ENCODE data around the gene KLF11.
"Not testable (repeated sequence)": the region's sequence is repeated elsewhere in the genome, so short reads cannot be mapped to it uniquely, and the experiment has no call there.

The KLF11 gene

GRCh38 chr2:10009811-10010781 is 33.3 kb upstream of the KLF11 start:
- DNase-seq, result no peak

DNA sequence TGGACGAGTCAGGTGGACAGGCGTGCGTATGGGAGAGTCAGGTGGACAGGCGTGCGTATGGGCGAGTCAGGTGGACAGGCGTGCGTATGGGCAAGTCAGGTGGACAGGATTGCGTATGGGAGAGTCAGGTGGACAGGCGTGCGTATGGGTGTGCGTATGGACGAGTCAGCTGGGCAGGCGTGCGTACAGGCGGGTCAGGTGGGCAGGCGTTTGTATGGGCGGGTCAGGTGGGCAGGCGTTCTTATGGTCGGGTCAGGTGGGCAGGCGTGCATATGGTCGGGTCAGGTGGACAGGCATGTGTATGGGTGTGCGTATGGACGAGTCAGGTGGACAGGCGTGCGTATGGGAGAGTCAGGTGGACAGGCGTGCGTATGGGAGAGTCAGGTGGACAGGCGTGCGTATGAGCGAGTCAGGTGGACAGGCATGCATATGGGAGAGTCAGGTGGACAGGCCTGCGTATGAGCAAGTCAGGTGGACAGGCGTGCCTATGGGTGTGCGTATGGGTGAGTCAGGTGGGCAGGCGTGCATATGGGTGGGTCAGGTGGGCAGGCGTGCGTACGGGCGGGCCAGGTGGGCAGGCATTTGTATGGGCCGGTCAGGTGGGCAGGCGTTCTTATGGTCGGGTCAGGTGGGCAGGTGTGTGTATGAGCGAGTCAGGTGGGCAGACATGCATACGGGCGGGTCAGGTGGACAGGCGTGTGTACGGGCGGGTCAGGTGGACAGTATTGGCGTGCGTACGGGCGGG is 32.3 kb upstream of the KLF11 start:
- DNase-seq, result not testable (repeated sequence)

DNA sequence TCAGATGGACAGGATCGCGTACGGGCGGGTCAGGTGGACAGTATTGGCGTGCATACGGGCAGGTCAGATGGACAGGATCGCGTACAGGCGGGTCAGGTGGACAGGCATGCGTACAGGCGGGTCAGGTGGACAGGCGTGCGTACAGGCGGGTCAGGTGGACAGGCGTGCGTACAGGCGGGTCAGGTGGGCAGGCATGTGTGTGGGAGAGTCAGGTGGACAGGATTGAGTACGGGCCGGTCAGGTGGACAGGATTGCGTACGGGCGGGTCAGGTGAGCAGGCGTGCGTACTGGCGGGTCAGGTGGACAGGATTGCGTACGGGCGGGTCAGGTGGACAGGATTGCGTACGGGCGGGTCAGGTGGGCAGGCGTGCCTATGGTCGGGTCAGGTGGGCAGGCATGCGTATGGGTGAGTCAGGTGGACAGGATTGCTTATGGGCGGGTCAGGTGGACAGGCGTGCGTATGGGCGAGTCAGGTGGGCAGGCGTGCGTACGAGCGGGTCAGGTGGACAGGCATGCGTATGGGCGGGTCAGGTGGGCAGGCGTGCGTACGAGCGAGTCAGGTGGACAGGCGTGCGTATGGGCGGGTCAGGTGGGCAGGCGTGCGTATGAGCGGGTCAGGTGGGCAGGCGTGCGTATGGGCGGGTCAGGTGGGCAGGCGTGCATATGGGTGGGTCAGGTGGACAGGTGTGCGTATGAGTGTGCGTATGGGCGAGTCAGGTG is 31.6 kb upstream of the KLF11 start:
- not testable (repeated sequence) for DNase-seq

DNA sequence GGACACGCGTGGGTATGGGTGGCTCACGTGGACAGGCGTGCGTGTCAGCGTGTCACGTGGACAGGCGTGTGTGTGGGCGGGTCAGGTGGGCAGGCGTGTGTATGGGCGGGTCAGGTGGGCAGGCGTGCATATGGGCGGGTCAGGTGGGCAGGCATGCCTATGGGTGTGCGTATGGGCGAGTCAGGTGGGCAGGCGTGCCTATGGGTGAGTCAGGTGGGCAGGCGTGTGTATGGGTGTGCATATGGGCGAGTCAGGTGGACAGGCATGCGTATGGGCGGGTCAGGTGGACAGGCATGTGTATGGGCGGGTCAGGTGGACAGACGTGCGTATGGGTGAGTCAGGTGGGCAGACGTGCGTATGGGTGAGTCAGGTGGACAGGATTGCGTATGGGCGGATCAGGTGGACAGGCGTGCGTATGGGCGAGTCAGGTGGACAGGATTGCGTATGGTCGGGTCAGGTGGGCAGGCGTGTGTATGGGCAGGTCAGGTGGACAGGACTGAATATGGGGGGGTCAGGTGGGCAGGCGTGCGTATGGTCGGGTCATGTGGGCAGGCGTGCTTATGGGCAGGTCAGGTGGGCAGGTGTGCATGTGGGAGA is 30.9 kb upstream of the KLF11 start:
- not testable (repeated sequence) for DNase-seq

DNA sequence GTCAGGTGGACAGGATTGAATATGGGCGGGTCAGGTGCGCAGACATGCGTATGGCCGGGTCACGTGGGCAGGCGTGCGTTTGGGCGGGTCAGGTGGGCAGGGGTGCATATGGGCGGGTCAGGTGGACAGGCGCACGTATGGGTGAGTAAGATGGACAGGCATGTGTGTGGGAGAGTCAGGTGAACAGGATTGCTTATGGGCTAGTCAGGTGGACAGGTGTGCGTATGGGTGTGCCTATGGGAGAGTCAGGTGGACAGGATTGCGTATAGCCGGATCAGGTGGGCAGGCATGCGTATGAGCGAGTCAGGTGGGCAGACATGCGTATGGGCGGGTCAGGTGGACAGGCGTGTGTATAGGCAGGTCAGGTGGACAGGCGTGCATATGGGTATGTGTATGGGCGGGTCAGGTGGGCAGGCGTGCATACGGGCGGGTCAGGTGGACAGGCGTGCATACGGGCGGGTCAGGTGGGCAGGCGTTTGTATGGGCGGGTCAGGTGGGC is 30.3 kb upstream of the KLF11 start:
- DNase-seq, result no peak

GRCh38 chr2:10013651-10014417 is 29.5 kb upstream of the KLF11 start:
- not testable (repeated sequence) for DNase-seq

DNA sequence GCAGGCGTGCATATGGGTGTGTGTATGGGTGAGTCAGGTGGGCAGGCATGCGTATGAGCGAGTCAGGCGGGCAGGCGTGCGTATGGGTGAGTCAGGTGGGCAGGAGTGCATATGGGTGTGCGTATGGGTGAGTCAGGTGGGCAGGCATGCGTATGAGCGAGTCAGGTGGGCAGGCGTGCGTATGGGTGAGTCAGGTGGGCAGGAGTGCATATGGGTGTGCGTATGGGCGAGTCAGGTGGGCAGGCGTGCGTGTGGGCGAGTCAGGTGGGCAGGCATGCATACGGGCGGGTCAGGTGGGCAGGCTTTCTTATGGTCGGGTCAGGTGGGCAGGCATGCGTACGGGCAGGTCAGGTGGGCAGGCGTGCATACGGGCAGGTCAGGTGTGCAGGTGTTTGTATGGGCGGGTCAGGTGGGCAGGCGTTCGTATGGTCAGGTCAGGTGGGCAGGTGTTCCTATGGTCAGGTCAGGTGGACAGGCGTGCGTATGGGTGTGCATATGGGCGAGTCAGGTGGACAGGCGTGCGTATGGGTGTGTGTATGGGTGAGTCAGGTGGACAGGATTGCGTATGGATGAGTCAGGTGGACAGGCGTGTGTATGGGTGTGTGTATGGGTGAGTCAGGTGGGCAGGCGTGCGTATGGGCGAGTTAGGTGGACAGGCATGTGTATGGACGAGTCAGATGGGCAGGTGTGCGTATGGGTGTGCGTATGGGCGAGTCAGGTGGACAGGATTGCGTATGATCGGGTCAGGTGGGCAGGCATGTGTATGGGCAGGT is 28.7 kb upstream of the KLF11 start:
- no peak for DNase-seq

DNA sequence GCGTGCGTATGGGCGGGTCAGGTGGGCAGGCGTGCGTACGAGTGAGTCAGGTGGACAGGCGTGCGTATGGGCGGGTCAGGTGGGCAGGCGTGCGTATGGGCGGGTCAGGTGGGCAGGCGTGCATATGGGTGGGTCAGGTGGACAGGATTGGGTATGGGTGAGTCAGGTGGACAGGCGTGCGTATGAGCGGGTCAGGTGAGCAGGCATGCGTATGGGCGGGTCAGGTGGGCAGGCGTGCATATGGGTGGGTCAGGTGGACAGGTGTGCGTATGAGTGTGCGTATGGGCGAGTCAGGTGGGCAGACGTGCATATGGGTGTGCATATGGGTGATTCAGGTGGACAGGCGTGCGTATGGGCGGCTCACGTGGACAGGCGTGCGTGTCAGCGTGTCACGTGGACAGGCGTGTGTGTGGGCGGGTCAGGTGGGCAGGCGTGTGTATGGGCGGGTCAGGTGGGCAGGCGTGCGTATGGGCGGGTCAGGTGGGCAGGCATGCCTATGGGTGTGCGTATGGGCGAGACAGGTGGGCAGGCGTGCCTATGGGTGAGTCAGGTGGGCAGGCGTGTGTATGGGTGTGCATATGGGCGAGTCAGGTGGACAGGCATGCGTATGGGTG is 27.9 kb upstream of the KLF11 start:
- not testable (repeated sequence) for DNase-seq

DNA sequence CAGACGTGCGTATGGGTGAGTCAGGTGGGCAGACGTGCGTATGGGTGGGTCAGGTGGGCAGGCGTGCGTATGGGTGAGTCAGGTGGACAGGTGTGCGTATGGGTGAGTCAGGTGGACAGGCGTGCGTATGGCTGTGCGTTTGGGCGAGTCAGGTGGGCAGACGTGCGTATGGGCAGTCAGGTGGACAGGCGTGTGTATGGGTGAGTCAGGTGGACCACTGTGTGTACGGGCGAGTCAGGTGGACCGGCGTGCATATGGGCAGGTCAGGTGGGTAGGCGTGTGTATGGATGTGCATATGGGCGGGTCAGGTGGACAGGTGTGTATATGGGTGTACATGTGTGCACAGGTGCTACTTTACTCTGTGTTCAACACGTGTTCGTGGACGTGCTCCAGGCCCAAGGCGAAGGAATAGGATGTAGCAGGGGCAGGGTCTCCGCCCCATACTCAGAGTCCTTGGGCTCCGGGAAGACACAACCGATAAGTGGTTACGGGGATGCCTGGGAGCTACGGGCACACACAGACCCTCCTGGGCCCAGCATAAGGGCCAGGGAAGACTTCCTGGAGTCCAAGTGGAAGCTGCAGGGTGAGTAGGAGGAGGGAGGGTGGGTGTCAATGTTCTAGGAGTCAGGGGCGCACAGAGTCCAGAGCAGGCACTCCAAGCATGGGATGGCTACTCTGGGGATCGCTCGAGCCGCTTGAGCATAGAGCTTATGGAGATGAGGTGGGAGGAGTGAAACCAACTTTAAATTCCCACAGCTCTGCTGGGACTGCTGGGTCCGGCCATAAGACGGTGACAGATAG is 27.1 kb upstream of the KLF11 start:
- no peak for DNase-seq

- no peak for DNase-seq
Observed at GRCh38 chr2:10016802-10017258, 26.5 kb upstream of the KLF11 start.

DNA sequence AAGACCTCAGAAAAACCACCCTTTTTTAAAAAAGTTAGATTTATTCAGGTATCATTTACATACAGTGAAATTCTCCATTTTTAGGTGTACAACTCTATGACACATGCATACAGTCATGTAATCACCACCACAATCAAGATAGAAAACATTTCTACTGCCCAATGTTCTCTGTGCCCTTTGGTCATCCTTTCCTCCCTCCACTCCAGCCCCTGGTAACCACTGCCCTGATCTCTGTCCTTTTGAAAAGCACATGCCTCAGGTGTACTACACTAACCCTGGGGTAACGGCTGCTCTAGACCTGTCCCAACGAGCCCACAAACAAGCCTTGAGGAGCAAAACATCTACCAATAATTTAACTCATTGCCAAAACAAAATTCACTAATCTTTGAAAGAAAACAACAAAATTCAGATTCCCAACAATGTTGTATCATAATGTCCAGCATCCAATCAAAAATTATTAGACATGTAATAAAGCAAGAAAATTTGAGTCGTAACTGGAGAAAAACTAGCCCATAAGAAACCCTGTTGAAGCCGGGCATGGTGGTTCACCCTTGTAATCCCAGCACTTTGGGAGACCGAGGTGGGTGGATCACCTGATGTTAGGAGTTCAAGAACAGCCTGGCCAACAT is 25.9 kb upstream of the KLF11 start:
- no peak for DNase-seq

DNA sequence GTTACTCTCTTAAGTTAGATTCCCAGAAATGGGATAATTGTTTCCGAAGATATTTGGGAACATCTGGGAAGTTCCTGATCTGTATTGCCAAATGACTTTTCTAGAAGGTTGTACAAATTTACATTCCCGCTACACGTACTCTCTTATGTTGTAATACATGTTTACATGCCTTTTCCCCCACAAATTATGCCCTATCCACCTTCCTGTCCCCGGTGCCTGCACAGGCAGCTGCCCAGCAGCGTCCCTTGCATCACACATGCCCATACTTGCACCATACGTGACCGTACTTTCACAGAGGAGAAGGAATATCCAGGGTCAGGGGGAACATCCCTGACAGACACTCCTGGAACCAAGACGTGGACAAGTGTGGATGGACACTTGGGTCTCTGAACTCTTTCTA is 24.2 kb upstream of the KLF11 start:
- DNase-seq, result no peak

DNA sequence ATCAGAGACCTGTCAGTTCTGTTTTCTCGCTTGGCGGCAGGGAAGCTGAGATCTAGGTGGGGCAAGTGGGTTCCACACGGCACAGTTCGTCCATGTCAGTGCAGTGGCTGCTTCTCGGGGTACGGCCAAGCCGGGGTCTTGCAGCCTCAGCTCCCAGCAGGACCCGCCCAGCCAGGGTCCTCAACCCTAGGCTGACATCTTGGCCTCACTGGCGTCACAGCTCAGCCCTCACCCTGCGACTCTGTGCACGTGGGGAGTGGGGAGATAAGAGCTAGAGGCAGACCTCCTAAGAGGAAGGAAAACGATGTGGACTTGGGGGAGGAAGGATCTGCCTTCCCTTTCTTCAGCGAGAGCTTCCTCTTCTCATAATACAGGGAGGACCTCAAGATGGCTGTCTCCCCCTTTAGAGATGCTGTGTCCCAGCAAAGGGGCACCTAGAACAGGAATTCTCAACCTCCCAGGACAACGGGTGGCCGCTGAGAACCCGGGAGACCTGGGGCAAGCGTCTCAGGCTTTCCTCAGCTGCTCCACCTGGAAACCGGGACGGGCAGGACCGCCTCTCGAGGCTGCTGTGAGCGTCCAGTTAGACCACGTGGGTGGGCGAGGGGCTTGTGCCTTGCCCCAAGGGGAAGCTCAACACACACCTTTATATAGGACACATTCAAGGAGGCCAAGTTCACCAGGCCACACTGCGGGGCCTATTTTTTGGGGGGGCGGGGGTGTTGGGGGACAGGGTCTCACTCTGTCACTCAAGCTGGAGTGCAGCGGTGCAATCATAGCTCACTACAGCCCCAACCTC is 23.5 kb upstream of the KLF11 start:
- DNase-seq, result no peak

DNA sequence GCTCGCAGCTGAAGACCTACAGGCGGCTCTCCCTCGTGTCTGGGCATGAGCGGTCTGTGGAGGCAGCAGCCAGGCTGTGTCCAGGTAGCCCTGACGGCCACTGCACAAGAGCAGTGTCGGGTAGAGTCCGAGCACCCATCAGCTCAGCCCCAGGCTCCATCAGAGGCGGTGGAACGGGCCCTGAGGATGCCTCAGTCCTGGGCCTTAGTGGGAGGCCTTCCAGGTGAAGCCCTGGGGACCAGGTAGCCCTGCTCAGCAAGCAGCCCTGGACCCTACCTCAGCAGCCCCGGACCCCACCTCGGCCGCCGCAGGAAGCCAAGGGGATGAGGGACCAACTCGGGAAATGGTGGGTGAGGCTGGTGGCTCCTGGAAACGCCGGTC is 21.3 kb upstream of the KLF11 start:
- DNase-seq, result no peak

GRCh38 chr2:10022445-10022844 is 20.9 kb upstream of the KLF11 start:
- DNase-seq, result no peak

DNA sequence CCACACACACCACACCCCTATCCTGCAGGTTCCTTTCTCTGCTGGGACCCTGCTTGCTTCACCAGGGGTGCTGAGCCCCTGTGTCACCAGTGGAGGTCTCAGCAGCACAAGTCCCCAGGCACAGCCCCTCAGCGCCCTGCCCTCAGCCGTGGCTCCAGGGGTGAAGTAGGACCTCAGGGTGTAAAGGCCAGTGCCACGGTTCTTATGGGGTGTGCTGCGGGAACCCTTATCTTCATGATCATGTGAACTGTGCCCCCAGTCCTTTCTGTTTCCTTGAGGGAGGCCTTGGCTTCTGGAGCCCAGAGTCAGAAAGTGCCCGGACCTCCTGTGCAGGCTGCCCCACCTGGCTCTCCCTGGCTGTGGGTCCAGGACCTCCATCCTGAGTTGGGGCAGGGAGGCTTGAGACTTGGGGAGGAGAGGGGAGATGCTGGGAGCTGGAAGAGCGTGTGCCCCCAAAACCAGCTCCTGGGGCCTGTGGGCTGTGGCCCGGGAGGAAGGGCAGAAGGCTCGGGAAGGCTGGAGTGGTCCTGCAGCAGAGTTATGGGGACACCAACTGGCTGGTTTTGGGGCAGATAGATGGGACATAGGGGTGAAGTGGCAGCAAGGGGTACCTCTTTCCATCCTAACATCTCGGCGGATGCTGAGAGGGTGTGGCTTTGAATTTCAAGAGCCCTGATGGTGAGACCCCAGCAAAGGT is 20.2 kb upstream of the KLF11 start:
- DNase-seq, result no peak

DNA sequence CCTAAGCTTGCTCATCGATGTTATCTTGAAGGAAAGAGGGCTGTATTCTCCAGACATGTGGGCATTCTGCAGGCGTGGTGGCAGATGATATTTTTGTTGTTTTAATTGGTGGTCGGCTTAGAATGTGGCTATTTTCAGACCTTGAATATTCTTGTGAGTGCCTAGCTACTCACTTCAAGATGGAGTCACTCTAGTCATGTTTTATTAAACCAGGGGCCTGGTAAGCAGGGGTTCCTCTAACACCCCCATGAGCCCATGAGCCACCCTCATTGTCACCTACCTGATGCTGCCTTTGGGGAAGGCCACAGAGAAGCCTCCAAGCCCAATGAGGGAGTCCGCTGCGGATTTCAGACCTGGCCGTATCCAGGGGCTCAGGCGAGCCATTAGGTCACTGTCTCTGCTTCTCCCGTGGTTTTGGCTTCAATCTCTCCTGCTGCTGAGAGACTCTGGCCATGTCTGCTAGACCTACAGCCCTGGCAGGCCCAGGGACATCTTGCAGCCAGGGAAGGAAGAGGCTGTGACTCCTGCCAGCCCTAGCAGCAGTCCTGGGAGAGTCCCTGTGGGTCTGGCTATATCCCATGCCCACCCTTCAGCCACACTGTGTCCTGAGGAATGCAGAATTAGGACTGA is 16.3 kb upstream of the KLF11 start:
- DNase-seq, result no peak
